ENCODE results near the gene SLC9A1. TPM values are rescaled to one million over a fixed set of nuclear protein-coding genes. Genes with fewer than 3 reads are reported as not detected.
"Not testable (repeated sequence)": the region's sequence is repeated elsewhere in the genome, so short reads cannot be mapped to it uniquely, and the experiment has no call there.

SLC9A1 gene
- total RNA-seq, 1 experiment from 2014 or later, result 27.5 TPM

DNA sequence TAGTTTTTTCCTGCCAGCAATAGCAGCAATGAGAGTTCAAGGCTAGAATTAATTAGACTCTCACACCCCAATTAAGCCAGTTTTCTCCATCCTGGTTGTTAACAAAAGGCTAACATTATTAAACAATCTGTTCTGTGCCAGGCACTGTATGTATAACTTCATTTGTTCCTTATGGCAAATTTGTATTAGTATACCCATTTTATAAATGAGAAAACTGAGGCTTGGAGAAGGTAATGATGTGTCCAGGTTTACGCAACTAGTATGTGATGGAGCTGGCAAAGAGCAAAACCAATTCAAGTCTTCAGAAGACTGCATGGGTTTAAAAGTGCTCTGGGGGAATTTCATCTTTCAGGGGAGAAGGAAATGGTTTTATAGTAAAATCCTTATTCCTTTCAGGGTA, 38.3 kb upstream of the SLC9A1 start:
- H3K4me1 ChIP-seq (replicated peaks; ENCODE audit: insufficient read depth), result peaks cover 21% of the 10 kb centered on the region
- BruUV-seq (replicated peaks), result TSS peak; percentile 66
- H3K9me2 ChIP-seq (ENCODE audit: insufficient read depth), result no peaks in the 10 kb centered on the region
- CTCF ChIA-PET, result no interaction called here
- POLR2A ChIA-PET (ENCODE audit: unreplicated experiment), result no interaction called here
- H2AFZ ChIP-seq, result no peak overlapping the region
- TF ChIP-seq EZH2 (IDR thresholded peaks at IDR 0.05; ENCODE audit: low read depth), result no peak
- TF ChIP-seq, protein P1, sequence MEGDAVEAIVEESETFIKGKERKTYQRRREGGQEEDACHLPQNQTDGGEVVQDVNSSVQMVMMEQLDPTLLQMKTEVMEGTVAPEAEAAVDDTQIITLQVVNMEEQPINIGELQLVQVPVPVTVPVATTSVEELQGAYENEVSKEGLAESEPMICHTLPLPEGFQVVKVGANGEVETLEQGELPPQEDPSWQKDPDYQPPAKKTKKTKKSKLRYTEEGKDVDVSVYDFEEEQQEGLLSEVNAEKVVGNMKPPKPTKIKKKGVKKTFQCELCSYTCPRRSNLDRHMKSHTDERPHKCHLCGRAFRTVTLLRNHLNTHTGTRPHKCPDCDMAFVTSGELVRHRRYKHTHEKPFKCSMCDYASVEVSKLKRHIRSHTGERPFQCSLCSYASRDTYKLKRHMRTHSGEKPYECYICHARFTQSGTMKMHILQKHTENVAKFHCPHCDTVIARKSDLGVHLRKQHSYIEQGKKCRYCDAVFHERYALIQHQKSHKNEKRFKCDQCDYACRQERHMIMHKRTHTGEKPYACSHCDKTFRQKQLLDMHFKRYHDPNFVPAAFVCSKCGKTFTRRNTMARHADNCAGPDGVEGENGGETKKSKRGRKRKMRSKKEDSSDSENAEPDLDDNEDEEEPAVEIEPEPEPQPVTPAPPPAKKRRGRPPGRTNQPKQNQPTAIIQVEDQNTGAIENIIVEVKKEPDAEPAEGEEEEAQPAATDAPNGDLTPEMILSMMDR (conservative IDR thresholded peaks at IDR 0.05), result no peak
- intact Hi-C loops (cut with micrococcal nuclease; ENCODE audit: unreplicated experiment), result no loop called here
- no peaks in the 10 kb centered on the region for H3K36me3 ChIP-seq (ENCODE audit: low read depth)
- no peak overlapping the region for H3K4me3 ChIP-seq
- H3K27ac ChIP-seq, result peak overlapping the region; percentile 94
- H3K79me2 ChIP-seq (ENCODE audit: low read depth), result no peaks in the 10 kb centered on the region
- no peaks in the 10 kb centered on the region for H3K9me3 ChIP-seq (ENCODE audit: insufficient read depth, low read depth)
- H3F3A ChIP-seq (ENCODE audit: insufficient read depth, low read depth), result peaks cover 3% of the 10 kb centered on the region; the same call in 1 of the 2 replicates
- peak overlapping the region; percentile 54; the same call in 1 of the 2 replicates for H3K4me2 ChIP-seq
- no peaks in the 10 kb centered on the region for H4K20me1 ChIP-seq (ENCODE audit: insufficient read depth)
- no peaks in the 10 kb centered on the region for H3K27me3 ChIP-seq (ENCODE audit: insufficient read depth, low read depth)
- no peak for DNase-seq

DNA sequence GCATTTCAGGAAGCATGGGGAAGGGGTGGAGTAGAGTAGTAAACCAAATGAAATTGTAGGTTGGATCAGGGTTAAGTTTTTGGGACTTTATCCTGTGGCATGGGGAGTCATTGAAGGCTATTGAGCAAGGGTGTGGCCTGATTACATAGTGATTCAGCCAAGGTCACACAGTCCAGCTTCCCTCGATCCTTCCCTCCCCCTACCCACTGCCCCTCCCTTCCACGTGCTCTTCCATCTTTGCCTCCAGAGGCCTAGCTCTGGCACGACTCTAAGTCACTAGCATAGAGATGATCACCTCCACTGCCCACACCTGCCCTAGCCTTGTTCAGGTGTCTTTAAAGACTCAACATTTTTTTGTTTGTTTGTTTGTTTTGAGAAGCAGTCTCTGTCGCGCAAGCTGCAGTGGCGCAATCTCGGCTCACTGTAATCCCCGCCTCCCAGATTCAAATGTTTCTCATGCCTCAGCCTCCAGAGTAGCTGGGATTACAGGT, 37.2 kb upstream of the SLC9A1 start:
- TF ChIP-seq EZH2 (IDR thresholded peaks at IDR 0.05; ENCODE audit: low read depth), result no peak
- TF ChIP-seq, protein P1 (conservative IDR thresholded peaks at IDR 0.05), result no peak
- peak overlapping the region; percentile 71 for H2AFZ ChIP-seq
- no peaks in the 10 kb centered on the region for H3K9me2 ChIP-seq (ENCODE audit: insufficient read depth)
- peaks cover 21% of the 10 kb centered on the region for H3K4me1 ChIP-seq (replicated peaks; ENCODE audit: insufficient read depth)
- intact Hi-C loops (cut with micrococcal nuclease; ENCODE audit: unreplicated experiment), result loop anchor here (1.0 kb wide), 2 partner anchors 26 to 37 kb away; partner anchors contain the start of gene SLC9A1
- no TSS peak for BruUV-seq (replicated peaks)
- ChIA-PET CTCF (interaction anchor here (0.6 kb wide), 1 partner anchor 29 kb away, joined by 7 read pairs; no protein-coding TSS in a partner anchor), POLR2A (ENCODE audit: unreplicated experiment) (interaction anchor here (0.5 to 0.6 kb wide), 2 partner anchors 48 to 51 kb away, joined by 3 to 6 read pairs; no protein-coding TSS in a partner anchor)
- H3K36me3 ChIP-seq (ENCODE audit: low read depth), result no peaks in the 10 kb centered on the region
- peak overlapping the region; percentile 94 for H3K27ac ChIP-seq
- no peaks in the 10 kb centered on the region for H4K20me1 ChIP-seq (ENCODE audit: insufficient read depth)
- no peaks in the 10 kb centered on the region for H3K79me2 ChIP-seq (ENCODE audit: low read depth)
- H3K9me3 ChIP-seq (ENCODE audit: insufficient read depth, low read depth), result no peaks in the 10 kb centered on the region
- H3K4me2 ChIP-seq, result peak overlapping the region; percentile 54
- DNase-seq, result peak; percentile 44 to 78
- no peak overlapping the region for H3K4me3 ChIP-seq
- no peaks in the 10 kb centered on the region for H3K27me3 ChIP-seq (ENCODE audit: insufficient read depth, low read depth)
- peaks cover 3% of the 10 kb centered on the region; the same call in 1 of the 2 replicates for H3F3A ChIP-seq (ENCODE audit: insufficient read depth, low read depth)

DNA sequence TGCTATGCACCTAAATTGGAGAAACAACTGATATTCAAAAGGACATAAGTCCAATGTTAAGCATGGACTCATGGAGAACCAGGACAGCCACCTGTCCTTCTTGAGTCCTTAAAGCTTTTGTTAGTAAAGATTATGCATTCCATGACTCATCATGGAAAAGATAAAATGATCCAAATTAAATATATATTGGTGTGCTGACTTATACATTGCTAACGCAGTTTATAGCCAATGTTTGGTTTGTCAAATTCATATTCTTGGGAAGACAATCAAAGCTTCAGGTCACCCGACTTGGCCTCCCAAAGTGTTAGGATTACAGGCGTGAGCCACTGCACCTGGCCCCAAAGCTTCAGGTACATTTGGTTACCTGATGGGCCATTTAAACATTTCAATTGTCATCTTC, 29.7 kb upstream of the SLC9A1 start:
- H3K9me3 ChIP-seq (ENCODE audit: insufficient read depth, low read depth); intact Hi-C loops (cut with micrococcal nuclease; ENCODE audit: unreplicated experiment); H3F3A ChIP-seq (ENCODE audit: insufficient read depth, low read depth); H3K9me2 ChIP-seq (ENCODE audit: insufficient read depth); H4K20me1 ChIP-seq (ENCODE audit: insufficient read depth); H3K4me1 ChIP-seq (replicated peaks; ENCODE audit: insufficient read depth); CTCF ChIA-PET; POLR2A ChIA-PET (ENCODE audit: unreplicated experiment); BruUV-seq (replicated peaks); H3K79me2 ChIP-seq (ENCODE audit: low read depth); H3K27ac ChIP-seq; H3K27me3 ChIP-seq (ENCODE audit: insufficient read depth, low read depth); H3K36me3 ChIP-seq (ENCODE audit: low read depth); DNase-seq; H3K4me3 ChIP-seq; H3K4me2 ChIP-seq; H2AFZ ChIP-seq: not testable (repeated sequence)

DNA sequence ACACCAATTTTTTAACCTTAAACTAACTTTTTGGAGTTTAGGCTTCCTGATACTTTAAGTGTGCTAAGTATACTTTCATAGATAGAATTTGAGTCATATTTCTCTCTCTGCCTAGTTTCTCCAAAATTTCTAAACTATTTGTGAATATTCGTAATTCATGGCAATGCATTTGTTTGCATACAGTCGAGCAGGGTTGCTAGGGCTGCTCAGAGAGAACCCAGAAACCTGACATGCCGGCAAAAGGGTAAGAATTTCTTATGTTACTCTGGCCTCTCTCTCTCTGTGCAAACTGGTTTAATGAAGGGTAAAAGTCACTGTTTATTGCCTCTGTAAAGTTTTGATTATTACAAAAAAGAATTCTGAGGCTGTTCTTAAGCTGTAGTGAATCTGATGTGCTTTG, 25.1 kb upstream of the SLC9A1 start:
- Histone ChIP-seq H3K9me2 (ENCODE audit: insufficient read depth) (no peaks in the 10 kb centered on the region), H3K9me3 (ENCODE audit: insufficient read depth, low read depth) (peaks cover 6% of the 10 kb centered on the region; the same call in 1 of the 2 replicates), H3K4me1 (replicated peaks; ENCODE audit: insufficient read depth) (no peaks in the 10 kb centered on the region), H3K27ac (no peak overlapping the region), H3K36me3 (ENCODE audit: low read depth) (no peaks in the 10 kb centered on the region), H4K20me1 (ENCODE audit: insufficient read depth) (no peaks in the 10 kb centered on the region), H3K79me2 (ENCODE audit: low read depth) (no peaks in the 10 kb centered on the region), H3K4me2 (no peak overlapping the region), H2AFZ (no peak overlapping the region), H3K27me3 (ENCODE audit: insufficient read depth, low read depth) (no peaks in the 10 kb centered on the region), H3F3A (ENCODE audit: insufficient read depth, low read depth) (no peaks in the 10 kb centered on the region), H3K4me3 (no peak overlapping the region)
- DNase-seq, result no peak
- BruUV-seq (replicated peaks), result no TSS peak
- intact Hi-C loops (cut with micrococcal nuclease; ENCODE audit: unreplicated experiment), result no loop called here
- TF ChIP-seq, protein P1 (conservative IDR thresholded peaks at IDR 0.05), result no peak
- no peak for TF ChIP-seq EZH2 (IDR thresholded peaks at IDR 0.05; ENCODE audit: low read depth)
- POLR2A ChIA-PET (ENCODE audit: unreplicated experiment), result no interaction called here
- CTCF ChIA-PET, result no interaction called here
